ENCODE measurements around the gene DYRK1A.

DNA sequence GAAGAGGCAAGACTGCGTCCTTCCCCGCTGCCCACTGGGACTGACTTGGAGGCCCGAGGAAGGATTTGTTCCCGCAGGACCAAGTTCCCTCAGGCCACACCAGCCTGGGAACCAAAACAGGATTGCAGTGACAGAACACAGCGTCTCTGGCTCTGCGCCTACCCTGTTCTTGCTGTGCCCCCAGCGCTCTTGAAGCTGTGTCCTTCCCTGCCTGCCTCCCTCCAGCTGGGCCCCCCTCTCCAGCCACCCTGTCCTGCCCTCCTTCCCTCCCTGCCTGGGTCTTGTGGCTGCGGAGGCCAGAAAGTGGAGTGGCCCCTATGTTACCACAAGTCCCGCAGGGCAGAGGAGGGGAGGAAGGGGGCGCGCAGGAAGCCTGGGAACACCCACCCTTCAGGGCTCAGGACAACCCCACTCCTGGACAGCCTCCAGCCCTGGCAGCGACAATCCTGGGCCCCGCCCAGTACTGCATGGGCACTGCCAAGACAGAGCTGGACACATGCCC, 164.9 kb downstream of the DYRK1A start:
- TF ChIP-seq, protein P1, sequence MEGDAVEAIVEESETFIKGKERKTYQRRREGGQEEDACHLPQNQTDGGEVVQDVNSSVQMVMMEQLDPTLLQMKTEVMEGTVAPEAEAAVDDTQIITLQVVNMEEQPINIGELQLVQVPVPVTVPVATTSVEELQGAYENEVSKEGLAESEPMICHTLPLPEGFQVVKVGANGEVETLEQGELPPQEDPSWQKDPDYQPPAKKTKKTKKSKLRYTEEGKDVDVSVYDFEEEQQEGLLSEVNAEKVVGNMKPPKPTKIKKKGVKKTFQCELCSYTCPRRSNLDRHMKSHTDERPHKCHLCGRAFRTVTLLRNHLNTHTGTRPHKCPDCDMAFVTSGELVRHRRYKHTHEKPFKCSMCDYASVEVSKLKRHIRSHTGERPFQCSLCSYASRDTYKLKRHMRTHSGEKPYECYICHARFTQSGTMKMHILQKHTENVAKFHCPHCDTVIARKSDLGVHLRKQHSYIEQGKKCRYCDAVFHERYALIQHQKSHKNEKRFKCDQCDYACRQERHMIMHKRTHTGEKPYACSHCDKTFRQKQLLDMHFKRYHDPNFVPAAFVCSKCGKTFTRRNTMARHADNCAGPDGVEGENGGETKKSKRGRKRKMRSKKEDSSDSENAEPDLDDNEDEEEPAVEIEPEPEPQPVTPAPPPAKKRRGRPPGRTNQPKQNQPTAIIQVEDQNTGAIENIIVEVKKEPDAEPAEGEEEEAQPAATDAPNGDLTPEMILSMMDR (IDR thresholded peaks at IDR 0.05): no peak
- no peak for TF ChIP-seq POLR2A (IDR thresholded peaks at IDR 0.05)

Measured in prostate gland (tissue), 2 donors.